Muscle of back (tissue), 11 donors: ENCODE data around the gene HOXD3. TPM values are rescaled to one million over a fixed set of nuclear protein-coding genes. Genes with fewer than 3 reads are reported as not detected.
A peak's percentile ranks its signal among the peaks of the same experiment; 100 is the strongest.

Experiments
- DNase-seq, 3 donors: peaks; one replicate each; pipeline versions ENCODE4 v3.0.0 to v3.0.0-alpha.2; 2013
- polyA plus RNA-seq, 10 donors: library from polyadenylated mRNA; unstranded; fragments of 120-200 nt; gene quantifications; one replicate each; pipeline ENCODE4 v1.2.1, GENCODE V29; 2013; ENCODE audit not compliant: insufficient read length in 10 of 10

Gene HOXD3
- polyA plus RNA-seq, 10 donors: 2.2 to 5.9 (median 3.2) TPM

- DNase-seq: no peak
These were observed 16.7 kb downstream of the HOXD3 start for GRCh38 chr2:176173567-176174381.

GRCh38 chr2:176174382-176174823 is 17.3 kb downstream of the HOXD3 start:
- DNase-seq: peak in 2 of 3 donors; percentile 39 to 59

- peak in 2 of 3 donors; percentile 34 to 65 for DNase-seq
These were observed 18.0 kb downstream of the HOXD3 start for GRCh38 chr2:176174824-176175708.

- peak in 2 of 3 donors; percentile 57 to 70 for DNase-seq
These were observed 18.9 kb downstream of the HOXD3 start for GRCh38 chr2:176175709-176176607.

GRCh38 chr2:176177580-176178037 is 20.5 kb downstream of the HOXD3 start:
- DNase-seq: no peak

- DNase-seq: peak in 1 of 3 donors; percentile 79
These were observed 21.1 kb downstream of the HOXD3 start for GRCh38 chr2:176178038-176178756.

- no peak for DNase-seq
These were observed 21.7 kb downstream of the HOXD3 start for GRCh38 chr2:176178757-176179295.

- no peak for DNase-seq
These were observed 24.4 kb downstream of the HOXD3 start for GRCh38 chr2:176181551-176181950.

GRCh38 chr2:176182671-176183070 is 25.6 kb downstream of the HOXD3 start:
- DNase-seq: no peak

- DNase-seq: no peak
These were observed 27.6 kb downstream of the HOXD3 start for GRCh38 chr2:176184749-176185148.

- DNase-seq: no peak
These were observed 28.9 kb downstream of the HOXD3 start for GRCh38 chr2:176186024-176186423.

- no peak for DNase-seq
These were observed 30.2 kb downstream of the HOXD3 start for GRCh38 chr2:176187200-176187898.

- DNase-seq: peak in 1 of 3 donors; percentile 83
These were observed 31.0 kb downstream of the HOXD3 start, which contains the start of gene HOXD1 for GRCh38 chr2:176187899-176188773. HOXD1 (plus strand) TSS chr2:176188668; CDS start chr2:176188802, 134 bp downstream.

- peak in 1 of 3 donors; percentile 66 for DNase-seq
These were observed 31.9 kb downstream of the HOXD3 start for GRCh38 chr2:176188774-176189680.

- DNase-seq: peak in 1 of 3 donors; percentile 30
These were observed 32.9 kb downstream of the HOXD3 start for GRCh38 chr2:176189681-176190641.

GRCh38 chr2:176192351-176192750 is 35.2 kb downstream of the HOXD3 start:
- DNase-seq: no peak
